T-cell (primary cell): ENCODE results near the gene MED27. TPM values are rescaled to one million over a fixed set of nuclear protein-coding genes. Genes with fewer than 3 reads are reported as not detected.

Experiments
- ATAC-seq, 4 experiments: fragments of 200-7000 bp in 3 of 4; fragments of 150-1000 bp in 1 of 4; cut with Tn5 transposase; replicated peaks in 1 of 4; 1 replicate in 3 of 4; 2 replicates in 1 of 4; pipeline ENCODE4 v1.10.0; 2021; ENCODE audit warnings: moderate library complexity in 3 of 4, mild to moderate bottlenecking in 2 of 4, moderate number of reproducible peaks in 1 of 4
- CTCF ChIA-PET, 2 donors: fragments of 300-600 bp; sonication (Branson Sonifier 250); formaldehyde crosslinking; loops; one replicate each; lab custom pipeline; 2022; ENCODE audit warnings: antibody characterized with exemption in 2 of 2; lab: Charles Lee
- POLR2A ChIA-PET, 2 donors: fragments of 300-600 bp; sonication (Branson Sonifier 250); formaldehyde crosslinking; loops; one replicate each; lab custom pipeline; 2022; ENCODE audit warnings: antibody characterized with exemption in 2 of 2; lab: Charles Lee
- DNase-seq, 35 experiments: peaks; one replicate each; pipeline versions ENCODE4 v3.0.0 to v3.0.0-alpha.2; 2013 to 2023
- H3K27ac ChIP-seq: one replicate; pipeline ENCODE4 v1.5.1; 2013; ENCODE audit warnings: low read length
- H3K27me3 ChIP-seq, 2 experiments: replicated peaks in 1 of 2; 1 replicate in 1 of 2; 2 replicates in 1 of 2; pipeline versions ENCODE4 v1.6.1 to v1.7.0; 2013; ENCODE audit warnings: low read length in 1 of 2, mixed read lengths in 1 of 2; ENCODE audit not compliant: control insufficient read depth in 2 of 2, insufficient read depth in 2 of 2; ENCODE audit errors: extremely low read depth in 1 of 2
- H3K36me3 ChIP-seq, 2 donors: 1 replicate in 1 of 2; 2 replicates in 1 of 2; pipeline versions ENCODE4 v1.6.1 to v1.7.0; 2013; ENCODE audit warnings: low read length in 1 of 2; ENCODE audit not compliant: control insufficient read depth in 2 of 2, insufficient read depth in 1 of 2; ENCODE audit errors: extremely low read depth in 1 of 2
- H3K4me1 ChIP-seq, 2 experiments: 1 replicate in 1 of 2; 2 replicates in 1 of 2; pipeline versions ENCODE4 v1.6.1 to v1.7.0; 2013; ENCODE audit warnings: low read length in 2 of 2, mixed read lengths in 1 of 2; ENCODE audit not compliant: insufficient read depth in 2 of 2, control insufficient read depth in 1 of 2; ENCODE audit errors: extremely low read depth in 1 of 2
- H3K4me3 ChIP-seq, 2 donors: 1 replicate in 1 of 2; 2 replicates in 1 of 2; pipeline versions ENCODE4 v1.5.1 to v1.7.0; 2013; ENCODE audit warnings: mild to moderate bottlenecking in 2 of 2, low read length in 1 of 2, moderate library complexity in 1 of 2; ENCODE audit not compliant: control insufficient read depth in 1 of 2; ENCODE audit errors: extremely low read depth in 1 of 2
- H3K9me3 ChIP-seq: 2 replicates; pipeline ENCODE4 v1.7.0; 2013
- H3K27ac Mint-ChIP-seq, 2 donors: one replicate each; pipeline ENCODE4 v1.8.0; 2020 to 2021; ENCODE audit warnings: mild to moderate bottlenecking in 2 of 2, mixed read lengths in 2 of 2
- H3K27me3 Mint-ChIP-seq, 2 donors: one replicate each; pipeline ENCODE4 v1.8.0; 2021 to 2022; ENCODE audit warnings: mixed read lengths in 2 of 2
- H3K36me3 Mint-ChIP-seq: one replicate; pipeline ENCODE4 v1.8.0; 2021; ENCODE audit warnings: mixed read lengths
- H3K4me1 Mint-ChIP-seq, 3 donors: one replicate each; pipeline ENCODE4 v1.8.0; 2020 to 2022; ENCODE audit warnings: mixed read lengths in 3 of 3, mild to moderate bottlenecking in 1 of 3
- H3K4me3 Mint-ChIP-seq, 3 donors: one replicate each; pipeline ENCODE4 v1.8.0; 2020 to 2022; ENCODE audit warnings: mild to moderate bottlenecking in 3 of 3, mixed read lengths in 3 of 3, moderate library complexity in 3 of 3
- H3K9me3 Mint-ChIP-seq, 3 donors: one replicate each; pipeline ENCODE4 v1.8.0; 2020 to 2022; ENCODE audit warnings: mixed read lengths in 3 of 3
- WGBS: methylation state at CpG from one replicate; pipeline ENCODE4 v1.1.5; 2013; ENCODE audit warnings: missing lambda C conversion rate; ENCODE audit not compliant: insufficient coverage; 5-methylcytosine and 5-hydroxymethylcytosine counted together
- total RNA-seq, 35 experiments: library from RNA in 6 of 35; stranded (reverse) in 6 of 35; fragments of 120-200 nt in 1 of 35; gene quantifications; one replicate each; pipeline versions ENCODE4 v1.2.1 to v1.2.4 and lab custom pipeline; 2013 to 2026

MED27 gene
- total RNA-seq, 5 donors from 2014 or later (not counting 1 experiment from before 2014, with no cell fraction given) = 15.0 to 26.7 (median 17.6) TPM

GRCh38 chr9:131873335-131873734 lies 206.3 kb downstream of the MED27 start:
- Histone ChIP-seq H3K4me1 (no peaks in the 10 kb centered on the region), H3K36me3 (peaks cover 2 to 10% of the 10 kb centered on the region in 2 donors), H3K9me3 (no peaks in the 10 kb centered on the region), H3K27me3 (no peaks in the 10 kb centered on the region), H3K4me3 (no peak overlapping the region), H3K27ac (no peak overlapping the region)
- Mint-ChIP-seq H3K27me3 (no peaks in the 10 kb centered on the region), H3K27ac (no peak overlapping the region), H3K4me1 (peaks cover 4 to 6% (median 5%) of the 10 kb centered on the region in 3 donors), H3K4me3 (no peak overlapping the region), H3K9me3 (no peaks in the 10 kb centered on the region), H3K36me3 (peaks cover 28% of the 10 kb centered on the region)
- ATAC-seq (no peak), DNase-seq (no peak)
- POLR2A ChIA-PET = no interaction called here
- 98% methylated on average over 8 of the region's 9 CpGs for WGBS
- CTCF ChIA-PET = no interaction called here

- Mint-ChIP-seq H3K9me3 (no peaks in the 10 kb centered on the region), H3K4me1 (peaks cover 4 to 6% (median 5%) of the 10 kb centered on the region in 3 donors), H3K27me3 (no peaks in the 10 kb centered on the region), H3K27ac (no peak overlapping the region), H3K36me3 (peaks cover 28% of the 10 kb centered on the region), H3K4me3 (no peak overlapping the region)
- CTCF ChIA-PET = no interaction called here
- Histone ChIP-seq H3K4me1 (no peaks in the 10 kb centered on the region), H3K9me3 (no peaks in the 10 kb centered on the region), H3K36me3 (peaks cover 2 to 10% of the 10 kb centered on the region in 2 donors), H3K27ac (no peak overlapping the region), H3K27me3 (no peaks in the 10 kb centered on the region), H3K4me3 (no peak overlapping the region)
- DNase-seq (no peak), ATAC-seq (no peak)
- POLR2A ChIA-PET = no interaction called here
- 96% methylated on average over 4 of the region's 4 CpGs for WGBS
Measured at GRCh38 chr9:131872702-131873101, 207.0 kb downstream of the MED27 start.

DNA sequence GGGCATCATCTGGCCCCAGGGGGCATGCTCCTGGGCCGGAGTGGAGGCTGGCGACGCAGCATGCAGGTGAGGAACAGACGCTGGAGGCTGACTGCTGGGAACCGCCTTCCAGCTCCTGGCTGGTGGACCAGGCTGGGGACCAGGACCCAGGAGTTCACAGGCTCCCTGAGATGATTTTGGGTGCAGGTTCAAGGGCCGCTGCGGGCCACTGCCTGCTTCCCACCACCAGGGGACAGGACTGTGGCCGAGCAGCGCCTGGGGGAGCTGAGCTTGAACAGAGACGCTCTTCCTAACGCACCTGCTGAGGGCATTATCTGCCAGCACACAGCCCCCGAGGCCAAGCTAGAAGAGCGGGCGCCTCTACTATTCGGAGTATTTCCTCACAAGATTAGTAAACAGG lies 207.7 kb downstream of the MED27 start:
- no peaks in the 10 kb centered on the region for H3K4me1 ChIP-seq
- no peak for DNase-seq
- H3K27ac ChIP-seq = no peak overlapping the region
- H3K27me3 Mint-ChIP-seq = no peaks in the 10 kb centered on the region
- no peak for ATAC-seq
- no peak overlapping the region for H3K27ac Mint-ChIP-seq
- no peak overlapping the region for H3K4me3 ChIP-seq
- peaks cover 4 to 5% (median 5%) of the 10 kb centered on the region in 3 donors for H3K4me1 Mint-ChIP-seq
- ChIA-PET CTCF (no interaction called here), POLR2A (no interaction called here)
- H3K27me3 ChIP-seq = no peaks in the 10 kb centered on the region
- no peaks in the 10 kb centered on the region for H3K9me3 Mint-ChIP-seq
- H3K4me3 Mint-ChIP-seq = no peak overlapping the region
- no peaks in the 10 kb centered on the region for H3K9me3 ChIP-seq
- peaks cover 2 to 10% of the 10 kb centered on the region in 2 donors for H3K36me3 ChIP-seq
- WGBS = 100% methylated on average over 8 of the region's 15 CpGs
- H3K36me3 Mint-ChIP-seq = peaks cover 27% of the 10 kb centered on the region

DNA sequence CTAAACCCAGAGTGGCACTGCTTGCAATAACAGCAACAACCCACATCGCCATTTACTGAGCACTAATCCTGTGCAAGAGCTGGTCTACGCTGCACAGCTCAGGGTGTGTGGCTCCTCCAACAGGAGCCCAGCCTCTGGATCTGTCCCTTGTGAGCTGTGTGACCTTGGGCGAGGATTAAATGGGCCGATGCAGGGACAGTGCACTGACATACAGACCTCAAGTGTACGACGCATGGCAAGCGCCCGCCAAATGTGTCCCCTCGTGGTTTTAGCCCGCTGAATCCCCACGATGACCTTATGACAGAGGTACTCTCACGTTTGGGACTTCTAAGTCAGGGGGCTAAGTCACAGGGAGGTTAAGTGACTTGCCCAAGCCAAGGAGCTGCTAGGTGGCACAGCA lies 209.5 kb downstream of the MED27 start:
- H3K4me1 ChIP-seq = no peaks in the 10 kb centered on the region
- H3K9me3 ChIP-seq = no peaks in the 10 kb centered on the region
- no peak for ATAC-seq
- ChIA-PET CTCF (interaction anchor here in 1 of 2 donors (0.6 kb wide), 1 partner anchor 269 kb away, joined by 3 read pairs; no protein-coding TSS in a partner anchor), POLR2A (no interaction called here)
- 93% methylated on average over 12 of the region's 12 CpGs for WGBS
- H3K27me3 ChIP-seq = no peaks in the 10 kb centered on the region
- H3K27ac ChIP-seq = no peak overlapping the region
- H3K36me3 Mint-ChIP-seq = peaks cover 19% of the 10 kb centered on the region
- H3K9me3 Mint-ChIP-seq = no peaks in the 10 kb centered on the region
- no peaks in the 10 kb centered on the region for H3K4me1 Mint-ChIP-seq
- H3K27me3 Mint-ChIP-seq = no peaks in the 10 kb centered on the region
- H3K4me3 ChIP-seq = no peak overlapping the region
- peaks cover 5 to 6% of the 10 kb centered on the region in 2 donors for H3K36me3 ChIP-seq
- no peak overlapping the region for H3K4me3 Mint-ChIP-seq
- no peak for DNase-seq
- no peak overlapping the region for H3K27ac Mint-ChIP-seq

GRCh38 chr9:131869348-131869747 lies 210.3 kb downstream of the MED27 start:
- Histone ChIP-seq H3K27me3 (no peaks in the 10 kb centered on the region), H3K9me3 (no peaks in the 10 kb centered on the region), H3K4me3 (no peak overlapping the region), H3K36me3 (peaks cover 5 to 6% of the 10 kb centered on the region in 2 donors), H3K27ac (no peak overlapping the region), H3K4me1 (no peaks in the 10 kb centered on the region)
- ATAC-seq = no peak
- ChIA-PET POLR2A (no interaction called here), CTCF (interaction anchor here in 1 of 2 donors (0.6 kb wide), 1 partner anchor 270 kb away, joined by 3 read pairs; no protein-coding TSS in a partner anchor)
- Mint-ChIP-seq H3K9me3 (no peaks in the 10 kb centered on the region), H3K4me3 (no peak overlapping the region), H3K27ac (no peak overlapping the region), H3K27me3 (no peaks in the 10 kb centered on the region), H3K4me1 (no peaks in the 10 kb centered on the region), H3K36me3 (peaks cover 19% of the 10 kb centered on the region)
- WGBS = 100% methylated on average over 5 of the region's 8 CpGs
- no peak for DNase-seq

- no peak for ATAC-seq
Measured at GRCh38 chr9:131868766-131869165, 210.9 kb downstream of the MED27 start.

More at GRCh38 chr9:131868766-131869165, 210.9 kb downstream of the MED27 start:
- ChIA-PET CTCF (no interaction called here), POLR2A (no interaction called here)
- H3K9me3 ChIP-seq = no peaks in the 10 kb centered on the region
- DNase-seq = no peak
- H3K36me3 ChIP-seq = peaks cover 5 to 6% of the 10 kb centered on the region in 2 donors
- no peaks in the 10 kb centered on the region for H3K4me1 Mint-ChIP-seq
- H3K36me3 Mint-ChIP-seq = peaks cover 17% of the 10 kb centered on the region
- H3K27me3 ChIP-seq = no peaks in the 10 kb centered on the region
- no peak overlapping the region for H3K27ac ChIP-seq
- no peak overlapping the region for H3K4me3 ChIP-seq
- H3K27me3 Mint-ChIP-seq = no peaks in the 10 kb centered on the region
- whole genome bisulfite sequencing = 98% methylated on average over 9 of the region's 10 CpGs
- no peak overlapping the region for H3K4me3 Mint-ChIP-seq
- H3K9me3 Mint-ChIP-seq = no peaks in the 10 kb centered on the region
- no peaks in the 10 kb centered on the region for H3K4me1 ChIP-seq
- no peak overlapping the region for H3K27ac Mint-ChIP-seq
